A673 (cell line): ENCODE data around the gene PECR. TPM values are rescaled to one million over a fixed set of nuclear protein-coding genes. Genes with fewer than 3 reads are reported as not detected.

Experiments used
- Bru-seq: library from RNA; stranded (reverse); fragments of 400-500 nt; gene quantifications from one replicate; lab custom pipeline; 2021; lab: Mats Ljungman, UMichigan
- BruChase-seq, 2 experiments: library from RNA; stranded (reverse); fragments of 400-500 nt; gene quantifications; one replicate each; lab custom pipeline; 2021; lab: Mats Ljungman, UMichigan
- BruUV-seq: library from RNA; stranded (reverse); fragments of 400-500 nt; replicated peaks from 2 replicates; lab custom pipeline; 2021; lab: Mats Ljungman, UMichigan
- CTCF ChIA-PET: fragments of 300-600 bp; sonication (Branson Sonifier 250); formaldehyde crosslinking; loops from one replicate; lab custom pipeline; 2022; ENCODE audit warnings: antibody characterized with exemption; lab: Charles Lee
- POLR2A ChIA-PET: fragments of 300-600 bp; sonication (Branson Sonifier 250); formaldehyde crosslinking; loops from one replicate; lab custom pipeline; 2022; ENCODE audit warnings: antibody characterized with exemption; ENCODE audit not compliant: low non-redundant PET; lab: Charles Lee
- DNase-seq: peaks from one replicate; pipeline ENCODE4 v3.0.0-alpha.2; 2015; ENCODE audit warnings: low spot score
- H3K27ac ChIP-seq: fragments of 200-600 bp; sonication (generic); 2 replicates; pipeline ENCODE4 v1.5.1; 2016; ENCODE audit warnings: mixed run types, low read depth, mild to moderate bottlenecking, mixed read lengths, antibody characterized with exemption, low read length; ENCODE audit not compliant: poor library complexity, severe bottlenecking
- H3K27me3 ChIP-seq: fragments of 200-600 bp; sonication (generic); replicated peaks from 2 replicates; pipeline ENCODE4 v1.6.1; 2017; ENCODE audit warnings: mixed run types, low read depth, mild to moderate bottlenecking, mixed read lengths, antibody characterized with exemption, low read length; ENCODE audit not compliant: insufficient read depth, poor library complexity
- H3K36me3 ChIP-seq: fragments of 200-600 bp; sonication (generic); 2 replicates; pipeline ENCODE4 v1.6.1; 2016; ENCODE audit warnings: mixed run types, mild to moderate bottlenecking, mixed read lengths, antibody characterized with exemption, low read length; ENCODE audit not compliant: insufficient read depth, poor library complexity, severe bottlenecking
- H3K4me1 ChIP-seq: fragments of 200-600 bp; sonication (generic); 2 replicates; pipeline ENCODE4 v1.6.1; 2017; ENCODE audit warnings: mixed run types, mild to moderate bottlenecking, mixed read lengths, antibody characterized with exemption, low read length; ENCODE audit not compliant: insufficient read depth, poor library complexity, severe bottlenecking
- H3K4me3 ChIP-seq: fragments of 200-600 bp; sonication (generic); 2 replicates; pipeline ENCODE4 v1.5.1; 2016; ENCODE audit warnings: low read depth, mixed run types, mild to moderate bottlenecking, mixed read lengths, low read length; ENCODE audit not compliant: poor library complexity, severe bottlenecking
- H3K9me3 ChIP-seq: fragments of 200-600 bp; sonication (generic); 2 replicates; pipeline ENCODE4 v1.6.1; 2016; ENCODE audit warnings: mixed run types, low read depth, mild to moderate bottlenecking, mixed read lengths, antibody characterized with exemption, low read length; ENCODE audit not compliant: poor library complexity, severe bottlenecking
- CTCF ChIP-seq: fragments of 300-800, 200-600 bp; sonication (generic); conservative IDR thresholded peaks from 2 replicates; pipeline ENCODE4 v1.5.1; 2017; ENCODE audit warnings: low read depth, mild to moderate bottlenecking, antibody characterized with exemption, low read length, moderate library complexity, mixed read lengths
- EZH2 ChIP-seq: fragments of 200-600 bp; sonication (generic); IDR thresholded peaks from 2 replicates; pipeline ENCODE4 v1.6.1; 2017; ENCODE audit warnings: borderline replicate concordance, low read depth, mild to moderate bottlenecking, mixed read lengths, antibody characterized with exemption, low read length; ENCODE audit not compliant: poor library complexity, severe bottlenecking
- intact Hi-C: fragments of 100-400 bp; cut with micrococcal nuclease; formaldehyde crosslinking; loops from one replicate; pipeline ENCODE4 v1.10.0; 2022; ENCODE audit not compliant: unreplicated experiment
- long read RNA-seq: library from polyadenylated mRNA; stranded (forward); transcript quantifications from one replicate; pipeline ENCODE4 v2.0.0, GENCODE V29; 2022
- total RNA-seq: library from RNA; stranded (reverse); gene quantifications from 2 replicates; pipeline ENCODE4 v1.2.3, GENCODE V29; 2021

The PECR gene
- total RNA-seq = 19.7 and 22.2 TPM in 2 replicates
- Bru-seq, nascent RNA = percentile 70 among the genes with signal in this experiment
- BruChase-seq, experiment 1, labeled RNA remaining after a 2-hour chase = percentile 57 among the genes with signal in this experiment
- percentile 60 among the genes with signal in this experiment for BruChase-seq, experiment 2, labeled RNA remaining after a 6-hour chase
- long read RNA-seq, transcript PECR-201 (8 exons, 1,853 nt) = major isoform, 34 of 43 reads
- long read RNA-seq, partial matches to known transcripts = 4 of 43 reads
- long read RNA-seq, other reads (novel, unspliced or antisense) = 5 of 43 reads

- Histone ChIP-seq H3K9me3 (no peaks in the 10 kb centered on the region), H3K27me3 (no peaks in the 10 kb centered on the region), H3K27ac (peak within 1 kb of the TSS; percentile 72), H3K4me3 (peak within 1 kb of the TSS; percentile 76), H3K4me1 (peaks cover 11% of the 10 kb centered on the region), H3K36me3 (no peaks in the 10 kb centered on the region)
- intact Hi-C loops = no loop called here
- TF ChIP-seq EZH2 (no peak), CTCF (no peak)
- CTCF ChIA-PET = no interaction called here
- no TSS peak for BruUV-seq
- DNase-seq = peak; percentile 79
- POLR2A ChIA-PET = no interaction called here
These were observed at the start of gene PECR, which contains the start of gene TMEM169 for GRCh38 chr2:216081487-216082116. TSS of gene PECR (minus strand) at chr2:216081809. CDS start at chr2:216081741, 68 bp downstream. TSS of gene TMEM169 (plus strand) at chr2:216081919. CDS start at chr2:216095964, 14,045 bp downstream.

GRCh38 chr2:216130346-216130971 is 48.9 kb upstream of the PECR start:
- ChIA-PET CTCF (no interaction called here), POLR2A (interaction anchor here (0.7 kb wide), 1 partner anchor 18 kb away, joined by 16 read pairs; no protein-coding TSS in a partner anchor)
- no peaks in the 10 kb centered on the region for H3K4me1 ChIP-seq
- no peaks in the 10 kb centered on the region for H3K9me3 ChIP-seq
- BruUV-seq = no TSS peak
- no peaks in the 10 kb centered on the region for H3K27me3 ChIP-seq
- H3K4me3 ChIP-seq = no peak overlapping the region
- TF ChIP-seq EZH2 (no peak), CTCF (0 out of 2 replicates have a peak, but pooled peaks have one; percentile 21)
- no peak overlapping the region for H3K27ac ChIP-seq
- no peak for DNase-seq
- H3K36me3 ChIP-seq = peaks cover 97% of the 10 kb centered on the region
- intact Hi-C loops = no loop called here

GRCh38 chr2:216126943-216127342 is 45.3 kb upstream of the PECR start:
- BruUV-seq = no TSS peak
- H3K27me3 ChIP-seq = no peaks in the 10 kb centered on the region
- no peak overlapping the region for H3K27ac ChIP-seq
- no peak for DNase-seq
- no peaks in the 10 kb centered on the region for H3K9me3 ChIP-seq
- CTCF ChIA-PET = no interaction called here
- POLR2A ChIA-PET = no interaction called here
- intact Hi-C loops = loop anchor here (5.0 kb wide), 1 partner anchor 35 kb away; no protein-coding TSS in a partner anchor
- no peaks in the 10 kb centered on the region for H3K4me1 ChIP-seq
- H3K36me3 ChIP-seq = peaks cover 98% of the 10 kb centered on the region
- no peak for TF ChIP-seq CTCF
- no peak for TF ChIP-seq EZH2
- no peak overlapping the region for H3K4me3 ChIP-seq
